WTC11 (cell line): ENCODE measurements around the gene RFC5.

Experiments used
- ATF2 ChIP-seq: sonication (generic); formaldehyde crosslinking; IDR thresholded peaks from 2 replicates; pipeline ENCODE4 v1.8.1; 2022; ENCODE audit warnings: low read depth, missing genetic modification reagents, borderline replicate concordance
- CTCF ChIP-seq: fragments of 200-600 bp; IDR thresholded peaks from 2 replicates; pipeline ENCODE4 v1.8.0; 2022; ENCODE audit warnings: antibody characterized with exemption
- ELF4 ChIP-seq: sonication (generic); formaldehyde crosslinking; IDR thresholded peaks from 2 replicates; pipeline ENCODE4 v1.8.1; 2022; ENCODE audit warnings: low read depth, mild to moderate bottlenecking, moderate library complexity, missing genetic modification reagents
- EMX1 ChIP-seq: fragments of 250-450 bp; sonication (Bioruptor Pico); IDR thresholded peaks from 2 replicates; pipeline ENCODE4 v1.8.0; 2021; ENCODE audit warnings: mild to moderate bottlenecking
- FOXJ3 ChIP-seq: sonication (generic); formaldehyde crosslinking; IDR thresholded peaks from 2 replicates; pipeline ENCODE4 v1.9.0; 2021; ENCODE audit warnings: missing genetic modification reagents, mild to moderate bottlenecking, borderline replicate concordance
- FOXP1 ChIP-seq: sonication (generic); formaldehyde crosslinking; IDR thresholded peaks from 2 replicates; pipeline ENCODE4 v1.8.0; 2022; ENCODE audit warnings: missing genetic modification reagents, mild to moderate bottlenecking, moderate library complexity, borderline replicate concordance
- GRHL2 ChIP-seq: fragments of 250-450 bp; sonication (Bioruptor Pico); IDR thresholded peaks from 2 replicates; pipeline ENCODE4 v1.8.0; 2022; ENCODE audit warnings: mild to moderate bottlenecking, moderate library complexity; ENCODE audit not compliant: insufficient replicate concordance, severe bottlenecking
- NR2C2 ChIP-seq: sonication (generic); formaldehyde crosslinking; IDR thresholded peaks from 2 replicates; pipeline ENCODE4 v1.8.0; 2022; ENCODE audit warnings: mild to moderate bottlenecking, missing genetic modification reagents
- TEAD4 ChIP-seq: sonication (generic); formaldehyde crosslinking; IDR thresholded peaks from 2 replicates; pipeline ENCODE4 v1.8.0; 2022; ENCODE audit warnings: mild to moderate bottlenecking, missing genetic modification reagents
- USF1 ChIP-seq: sonication (generic); formaldehyde crosslinking; IDR thresholded peaks from 2 replicates; pipeline ENCODE4 v1.8.0; 2022; ENCODE audit warnings: mild to moderate bottlenecking, missing genetic modification reagents

GRCh38 chr12:118052324-118053070, 36.0 kb downstream of the RFC5 start:
- TF ChIP-seq GRHL2 (CRISPR knock-in tag) (no peak), USF1 (CRISPR knock-in tag) (no peak), TEAD4 (CRISPR knock-in tag) (no peak), ATF2 (no peak), EMX1 (CRISPR knock-in tag) (no peak), FOXJ3 (CRISPR knock-in tag) (no peak), FOXP1 (CRISPR knock-in tag) (no peak), CTCF (no peak), ELF4 (CRISPR knock-in tag) (no peak), NR2C2 (no peak)
